T47D (cell line): ENCODE measurements around the gene SPATA16.

Experiments used
- DNase-seq, 2 experiments: peaks; one replicate each; pipeline versions ENCODE4 v3.0.0 to v3.0.0-alpha.2; 2011 to 2012; ENCODE audit warnings: low read depth in 1 of 2, low spot score in 1 of 2
- JUND ChIP-seq: IDR thresholded peaks from 2 replicates; pipeline ENCODE4 v1.6.1; 2012; ENCODE audit warnings: low read depth
- in situ Hi-C: cut with HindIII; loops from 2 replicates; pipeline ENCODE4 v1.10.0; 2016; ENCODE audit warnings: low sequenced_read_pairs, low pct_unique_long_range_greater_than_20kb

The SPATA16 gene

GRCh38 chr3:172846103-172846561 lies 294.9 kb downstream of the SPATA16 start:
- in situ Hi-C loops = no loop called here
- TF ChIP-seq JUND = no peak
- no peak for DNase-seq

GRCh38 chr3:172844428-172844827 lies 296.6 kb downstream of the SPATA16 start:
- in situ Hi-C loops = no loop called here
- TF ChIP-seq JUND = no peak
- DNase-seq = no peak

- no peak for DNase-seq
- no peak for TF ChIP-seq JUND
- in situ Hi-C loops = no loop called here
Measured at GRCh38 chr3:172840913-172841312, 300.1 kb downstream of the SPATA16 start.

GRCh38 chr3:172840463-172840862 lies 300.6 kb downstream of the SPATA16 start:
- in situ Hi-C loops = no loop called here
- TF ChIP-seq JUND = no peak
- no peak for DNase-seq

- no peak for DNase-seq
- in situ Hi-C loops = no loop called here
- no peak for TF ChIP-seq JUND
Measured at GRCh38 chr3:172839679-172840078, 301.4 kb downstream of the SPATA16 start.
